Esophagus mucosa (tissue), 1 donor: ENCODE measurements around the gene ZKSCAN1. TPM values are rescaled to one million over a fixed set of nuclear protein-coding genes. Genes with fewer than 3 reads are reported as not detected.

Experiments
- ATAC-seq: fragments of 200-7000 bp; cut with Tn5 transposase; one replicate; pipeline ENCODE4 v1.9.1; 2020
- total RNA-seq: library from RNA; stranded (reverse); gene quantifications from one replicate; pipeline ENCODE4 v1.2.4, GENCODE V29; 2023
- donor health status: DM: yes; HTN: yes; CAD: no.

Gene ZKSCAN1
- total RNA-seq, 1 donor from 2014 or later, result 62.4 TPM

DNA sequence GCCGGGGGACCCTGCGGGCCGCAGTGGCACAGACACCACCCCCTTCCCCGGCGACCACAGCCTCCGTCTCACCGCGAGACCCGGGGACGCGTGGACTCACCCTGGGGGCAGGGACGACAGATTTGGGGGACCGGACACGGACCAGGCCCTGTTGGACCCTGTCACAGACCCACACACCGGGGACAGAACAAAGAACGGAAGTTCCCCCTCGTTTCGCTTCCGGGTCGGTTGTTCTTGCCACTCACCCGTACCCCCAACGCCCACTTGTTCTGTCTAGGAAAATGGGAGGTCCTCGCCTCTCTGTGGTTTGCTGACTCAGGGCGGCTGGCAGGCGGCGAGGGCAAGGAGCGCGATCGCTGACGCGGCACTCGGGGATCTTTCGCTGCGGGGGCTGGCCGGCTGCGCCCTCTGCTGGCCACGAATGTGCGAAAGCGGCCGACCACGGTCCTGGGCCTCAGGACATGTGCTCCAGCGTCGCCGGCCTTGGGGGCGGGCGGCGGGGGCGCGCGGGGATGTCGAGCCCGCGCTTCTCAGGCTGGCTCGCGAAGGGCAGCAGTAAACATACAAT, 66.2 kb downstream of the ZKSCAN1 start, which contains the start of gene ZNF3:
Gene ZNF3 (minus strand): TSS at position 189 of the 568 bp plus-strand sequence. CDS start 4,366 bp downstream, outside the sequence.
- ATAC-seq, result peak; percentile 97

DNA sequence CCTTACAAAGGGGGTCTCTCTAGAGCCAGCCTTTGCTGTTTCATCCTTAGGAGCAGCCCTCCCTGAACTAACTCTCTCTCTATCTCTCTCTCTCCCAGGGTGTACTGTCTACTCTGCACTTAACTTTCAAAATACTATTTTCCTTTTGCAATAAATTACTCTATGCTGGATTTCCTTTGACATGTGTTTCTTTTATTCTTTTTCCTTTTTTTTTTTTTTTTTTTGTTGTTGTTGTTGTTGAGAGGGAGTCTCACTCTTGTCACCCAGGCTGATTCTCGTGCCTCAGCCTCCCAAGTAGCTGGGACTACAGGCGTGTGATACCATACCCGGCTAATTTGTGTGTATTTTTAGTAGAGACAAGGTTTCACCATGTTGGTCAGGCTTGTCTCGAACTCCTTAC, 67.6 kb downstream of the ZKSCAN1 start:
- no peak for ATAC-seq

DNA sequence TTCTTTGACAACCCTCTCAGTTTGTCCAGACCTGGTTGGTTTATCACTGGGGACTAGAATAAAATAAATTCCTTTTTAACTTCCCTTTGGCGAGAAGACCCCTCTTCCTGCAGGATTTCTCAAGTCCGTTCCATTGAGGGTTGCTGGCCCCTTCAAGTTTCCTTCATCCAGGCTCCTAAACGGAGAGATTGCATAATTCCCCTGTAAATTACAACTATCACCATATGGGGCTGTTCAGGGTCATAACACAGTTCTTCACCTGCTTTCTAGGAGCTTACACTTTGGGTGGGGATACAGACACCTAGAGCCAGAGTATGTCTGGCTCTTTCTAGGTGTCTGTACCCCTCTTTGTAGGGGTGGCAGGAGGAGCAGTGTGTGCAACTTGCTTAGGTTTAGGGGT, 70.1 kb downstream of the ZKSCAN1 start:
- ATAC-seq, result no peak

DNA sequence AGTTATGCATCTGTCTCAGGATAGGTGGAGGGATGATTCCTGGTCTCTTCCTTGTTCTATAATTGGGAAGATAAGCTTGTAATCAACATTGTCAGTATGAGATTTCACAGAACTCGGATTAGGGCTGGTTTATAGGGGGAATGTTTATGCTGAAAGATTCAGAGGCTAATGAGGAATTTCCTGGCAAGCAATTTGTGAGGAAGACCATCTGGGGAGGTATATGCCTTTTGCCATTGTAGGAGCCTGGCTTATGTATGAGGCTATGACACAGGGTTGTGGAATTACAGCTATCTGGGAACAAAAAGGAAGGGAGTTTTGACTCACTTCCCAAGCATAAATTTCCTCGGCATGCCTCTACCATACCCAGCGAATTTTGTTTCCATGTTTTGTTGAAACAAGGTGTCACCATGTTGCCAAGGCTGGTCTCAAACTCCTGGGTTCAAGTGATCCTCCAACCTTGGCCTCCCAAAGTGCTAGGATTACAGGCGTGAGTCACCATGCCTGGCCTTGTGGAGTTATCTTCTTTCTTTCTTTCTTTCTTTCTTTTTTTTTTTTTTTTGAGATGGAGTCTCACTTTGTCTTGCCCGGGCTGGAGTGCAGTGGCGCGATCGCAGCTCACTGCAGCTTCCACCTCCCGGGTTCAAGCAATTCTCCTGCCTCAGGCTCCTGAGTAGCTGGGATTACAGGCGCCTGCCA, 71.8 kb downstream of the ZKSCAN1 start:
- ATAC-seq, result no peak

DNA sequence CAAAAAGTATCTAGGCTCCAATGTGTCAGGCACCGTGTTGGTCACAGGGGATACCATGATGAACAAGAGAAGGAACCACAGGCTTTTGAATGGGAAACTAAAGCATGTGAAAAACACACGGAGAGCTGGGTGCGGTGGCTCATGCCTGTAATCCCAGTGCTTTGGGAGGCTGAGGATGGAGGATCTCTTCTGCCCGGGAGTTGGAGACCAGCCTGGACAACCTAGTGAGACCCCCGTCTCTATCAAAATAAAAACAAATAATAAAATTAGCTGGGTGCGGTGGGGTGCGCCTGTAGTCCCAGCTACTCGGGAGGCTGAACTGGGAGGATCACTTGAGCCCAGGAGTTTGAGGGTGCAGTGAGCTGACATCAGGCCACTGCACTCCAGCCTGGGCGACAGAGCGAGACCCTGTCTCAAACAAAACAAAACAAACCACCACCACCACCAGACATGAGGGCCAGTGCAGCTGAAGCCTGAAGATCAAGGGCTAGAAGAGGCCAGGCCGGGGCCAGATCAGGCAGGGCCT, 72.8 kb downstream of the ZKSCAN1 start:
- no peak for ATAC-seq

DNA sequence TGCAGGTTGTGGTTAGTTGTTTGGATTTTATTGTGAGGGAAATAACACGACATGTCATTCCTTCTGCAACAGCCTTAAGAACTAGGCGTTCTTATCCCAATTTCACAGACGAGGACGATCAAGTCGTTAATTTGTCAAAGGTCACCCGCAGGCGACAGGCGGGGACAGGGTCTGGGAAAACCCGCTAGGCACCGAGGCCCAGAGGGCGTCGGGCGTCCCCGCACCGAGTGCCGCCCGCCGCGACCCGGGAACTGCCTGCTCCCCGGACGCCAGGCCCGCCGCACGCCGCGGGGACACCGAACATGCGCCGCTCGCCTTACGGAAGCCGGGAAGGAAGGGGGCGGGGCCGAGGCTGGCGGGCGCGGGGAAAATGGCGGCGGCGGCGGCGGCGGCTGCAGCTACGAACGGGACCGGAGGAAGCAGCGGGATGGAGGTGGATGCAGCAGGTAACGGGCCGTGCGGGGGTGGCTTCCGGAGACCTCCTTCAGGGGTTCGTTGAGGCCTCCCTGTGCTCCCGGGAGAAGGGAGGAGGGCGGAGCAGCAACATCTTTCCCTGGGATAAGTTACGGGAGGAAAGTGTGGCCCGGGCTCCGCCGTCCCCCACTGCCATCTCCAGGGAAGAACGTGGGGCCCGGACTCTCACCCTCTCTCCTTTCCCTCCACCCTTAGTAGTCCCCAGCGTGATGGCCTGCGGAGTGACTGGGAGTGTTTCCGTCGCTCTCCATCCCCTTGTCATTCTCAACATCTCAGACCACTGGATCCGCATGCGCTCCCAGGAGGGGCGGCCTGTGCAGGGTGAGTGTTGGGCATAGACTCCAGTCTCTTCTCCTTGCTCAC, 73.4 kb downstream of the ZKSCAN1 start, which contains the start of gene COPS6:
Gene COPS6 (plus strand): TSS at position 349 of the 837 bp plus-strand sequence. CDS start 22 bp downstream, at position 371.
- peak; percentile 68 for ATAC-seq

DNA sequence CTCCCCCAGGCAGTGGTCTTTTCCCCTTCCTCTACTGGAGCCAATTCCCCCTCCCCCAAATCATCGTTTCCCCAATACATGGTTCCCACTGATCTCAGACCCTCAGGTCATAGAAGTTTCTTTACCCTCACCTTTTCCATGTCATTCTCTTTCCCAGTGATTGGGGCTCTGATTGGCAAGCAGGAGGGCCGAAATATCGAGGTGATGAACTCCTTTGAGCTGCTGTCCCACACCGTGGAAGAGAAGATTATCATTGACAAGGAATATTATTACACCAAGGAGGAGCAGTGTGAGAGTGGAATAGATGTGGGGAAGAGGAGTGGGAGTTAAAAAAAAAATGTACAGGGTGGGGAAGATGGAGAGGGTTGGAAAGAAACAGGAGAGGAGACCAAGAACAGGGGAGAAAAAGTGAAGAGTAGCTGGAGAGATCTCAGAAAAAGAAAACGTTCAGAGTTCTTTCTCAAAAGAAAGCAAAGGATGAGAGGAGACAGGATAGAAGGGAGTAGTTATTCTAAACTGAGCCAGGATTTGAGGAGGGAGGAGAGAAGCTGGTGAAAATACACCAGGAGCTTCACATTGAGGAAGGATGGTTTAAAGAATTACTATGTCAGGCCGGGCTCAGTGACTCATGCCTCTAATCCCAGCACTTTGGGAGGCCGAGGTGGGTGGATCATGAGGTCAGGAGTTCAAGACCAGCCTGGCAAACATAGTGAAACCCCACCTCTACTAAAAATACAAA, 74.2 kb downstream of the ZKSCAN1 start:
- peak; percentile 21 for ATAC-seq

DNA sequence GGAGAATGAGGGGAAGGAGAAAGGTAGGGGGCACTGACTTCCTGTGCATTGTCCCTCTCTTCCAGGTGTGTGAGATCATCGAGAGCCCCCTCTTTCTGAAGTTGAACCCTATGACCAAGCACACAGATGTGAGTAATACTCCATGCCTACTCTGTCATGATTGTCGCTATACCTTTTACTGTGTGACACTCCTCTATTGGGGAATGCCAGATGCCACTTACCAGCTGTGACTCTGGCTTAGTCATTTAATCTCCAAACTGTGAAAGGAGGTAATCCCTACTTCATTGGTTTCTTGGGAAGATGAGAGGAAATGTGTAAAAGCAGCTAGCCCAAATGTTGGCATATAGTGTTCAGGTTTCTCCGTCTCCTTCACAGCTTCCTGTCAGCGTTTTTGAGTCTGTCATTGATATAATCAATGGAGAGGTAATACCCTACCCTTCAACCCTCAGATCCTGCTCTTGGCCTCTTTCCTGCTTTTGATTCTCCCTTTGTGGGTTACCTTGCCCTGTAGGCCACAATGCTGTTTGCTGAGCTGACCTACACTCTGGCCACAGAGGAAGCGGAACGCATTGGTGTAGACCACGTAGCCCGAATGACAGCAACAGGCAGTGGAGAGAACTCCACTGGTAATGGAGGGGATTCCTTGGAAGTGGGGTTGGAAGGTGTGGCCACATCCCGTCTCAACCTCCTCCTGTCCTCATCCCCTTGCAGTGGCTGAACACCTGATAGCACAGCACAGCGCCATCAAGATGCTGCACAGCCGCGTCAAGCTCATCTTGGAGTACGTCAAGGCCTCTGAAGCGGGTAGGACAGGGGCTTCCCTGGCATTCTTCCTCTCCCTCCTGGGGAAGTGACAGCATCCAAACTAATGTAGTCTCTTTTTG, 75.4 kb downstream of the ZKSCAN1 start:
- ATAC-seq, result peak; percentile 54

Other genes starting within 250 kb of the ZKSCAN1 start
- 0.24 TPM for gene CYP3A4, start 231.4 kb upstream of the ZKSCAN1 start, total RNA-seq
- not detected for gene CYP3A43, start 187.6 kb upstream of the ZKSCAN1 start, total RNA-seq
- gene OR2AE1, start 138.6 kb upstream of the ZKSCAN1 start, total RNA-seq, result 0.28 TPM
- 13.9 TPM for gene TRIM4, start 96.1 kb upstream of the ZKSCAN1 start, total RNA-seq
- 0.20 TPM for gene GJC3, start 86.0 kb upstream of the ZKSCAN1 start, total RNA-seq
- 10.8 TPM for gene AZGP1, start 39.6 kb upstream of the ZKSCAN1 start, total RNA-seq
- 3.7 TPM for gene ZSCAN21, start 34.2 kb downstream of the ZKSCAN1 start, total RNA-seq
- gene ZNF3, start 66.1 kb downstream of the ZKSCAN1 start, total RNA-seq, result 12.4 TPM
- gene COPS6, start 73.4 kb downstream of the ZKSCAN1 start, total RNA-seq, result 95.0 TPM
- gene MCM7, start 85.8 kb downstream of the ZKSCAN1 start, total RNA-seq, result 53.0 TPM
- 15.1 TPM for gene AP4M1, start 86.0 kb downstream of the ZKSCAN1 start, total RNA-seq
- 23.3 TPM for gene TAF6, start 103.8 kb downstream of the ZKSCAN1 start, total RNA-seq
- 3.4 TPM for gene CNPY4, start 104.0 kb downstream of the ZKSCAN1 start, total RNA-seq
- 1.7 TPM for gene MBLAC1, start 111.4 kb downstream of the ZKSCAN1 start, total RNA-seq
- gene LAMTOR4, start 133.3 kb downstream of the ZKSCAN1 start, total RNA-seq, result 71.1 TPM
- gene TRAPPC14, start 143.1 kb downstream of the ZKSCAN1 start, total RNA-seq, result 16.3 TPM
- gene GAL3ST4, start 153.0 kb downstream of the ZKSCAN1 start, total RNA-seq, result 5.6 TPM
- gene GPC2, start 161.8 kb downstream of the ZKSCAN1 start, total RNA-seq, result 0.20 TPM
- gene STAG3, start 162.3 kb downstream of the ZKSCAN1 start, total RNA-seq, result 0.48 TPM
- gene PVRIG, start 204.4 kb downstream of the ZKSCAN1 start, total RNA-seq, result 0.36 TPM